ENCODE results near the gene MRPL48. TPM values are rescaled to one million over a fixed set of nuclear protein-coding genes. Genes with fewer than 3 reads are reported as not detected.
A peak's percentile ranks its signal among the peaks of the same experiment; 100 is the strongest.
"Not testable (repeated sequence)": the region's sequence is repeated elsewhere in the genome, so short reads cannot be mapped to it uniquely, and the experiment has no call there.

Gene MRPL48
- total RNA-seq, 4 donors from 2014 or later = 10.7 to 19.8 (median 12.3) TPM

- ATAC-seq (ENCODE audit: low FRiP score) (peak; percentile 34), DNase-seq (ENCODE audit: low spot score) (no peak)
- no peak for TF ChIP-seq CTCF (IDR thresholded peaks at IDR 0.05)
Observed at GRCh38 chr11:73760135-73760678, 27.5 kb upstream of the MRPL48 start.

DNA sequence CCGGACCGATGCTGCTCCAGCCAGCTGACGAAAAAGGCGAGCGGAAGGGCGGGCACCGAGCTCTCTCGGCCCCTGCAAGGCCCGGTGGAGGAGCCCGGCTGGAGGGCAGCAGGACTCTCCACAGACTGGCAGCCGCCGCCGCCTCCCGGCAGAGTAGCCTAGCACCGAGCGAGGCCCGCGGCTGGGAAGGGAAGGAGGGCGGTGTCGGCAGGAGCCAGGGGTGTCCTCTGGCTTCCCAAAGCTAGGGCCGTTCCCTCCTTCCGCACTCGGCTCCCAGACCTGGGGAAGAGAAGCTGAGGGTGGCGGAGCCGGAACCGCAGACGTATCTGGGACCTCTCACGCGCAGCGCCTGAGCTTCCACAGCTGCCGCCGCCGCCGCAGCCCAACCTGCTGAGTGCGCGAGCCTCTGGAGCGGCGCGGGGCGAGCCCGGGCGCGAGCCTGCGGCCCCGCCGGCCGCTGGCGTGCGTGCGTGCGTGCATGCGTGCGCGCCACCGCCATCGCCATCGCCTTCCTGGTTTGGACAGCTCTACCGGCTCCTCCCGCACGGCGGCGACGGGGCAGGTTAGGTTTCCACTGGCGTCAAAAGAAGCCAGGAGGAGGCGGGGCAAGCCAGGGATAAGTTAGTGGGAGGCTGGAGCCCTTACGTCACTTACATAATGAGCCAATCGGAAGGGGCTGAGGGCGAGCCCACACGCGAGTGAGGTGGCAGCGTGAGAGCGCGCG, 26.8 kb upstream of the MRPL48 start, which contains the start of gene RAB6A:
RAB6A (minus strand) TSS at position 396 of the 724 bp plus-strand sequence. CDS start 439 bp downstream, outside the sequence.
- ATAC-seq (ENCODE audit: low FRiP score) (peak; percentile 99), DNase-seq (ENCODE audit: low spot score) (peak; percentile 95)
- TF ChIP-seq CTCF (IDR thresholded peaks at IDR 0.05) = no peak

GRCh38 chr11:73761403-73761945, 26.2 kb upstream of the MRPL48 start:
- ATAC-seq (ENCODE audit: low FRiP score) (peak; percentile 21), DNase-seq (ENCODE audit: low spot score) (no peak)
- no peak for TF ChIP-seq CTCF (IDR thresholded peaks at IDR 0.05)

- ATAC-seq (ENCODE audit: low FRiP score) (no peak), DNase-seq (ENCODE audit: low spot score) (no peak)
- no peak for TF ChIP-seq CTCF (IDR thresholded peaks at IDR 0.05)
Observed at GRCh38 chr11:73762732-73763131, 24.9 kb upstream of the MRPL48 start.

DNA sequence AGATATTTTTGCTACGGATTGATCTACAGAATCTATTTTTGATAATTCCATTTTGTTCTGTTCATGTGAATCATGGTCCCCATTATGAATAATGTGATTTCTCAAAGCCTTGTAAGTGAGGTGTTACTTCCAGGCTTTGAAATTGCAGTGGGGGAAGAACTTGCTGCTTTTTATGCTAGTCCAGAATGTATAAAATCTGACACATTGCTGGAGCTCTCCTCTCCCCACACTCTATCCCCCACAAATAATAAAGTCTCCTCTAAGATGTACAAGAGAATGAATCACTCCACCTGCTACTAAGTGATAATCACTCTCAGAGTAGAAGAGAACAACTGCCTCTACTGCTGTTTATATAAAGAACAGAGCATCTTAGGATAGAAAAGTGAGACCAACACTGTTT, 20.9 kb upstream of the MRPL48 start:
- no peak for TF ChIP-seq CTCF (IDR thresholded peaks at IDR 0.05)

DNA sequence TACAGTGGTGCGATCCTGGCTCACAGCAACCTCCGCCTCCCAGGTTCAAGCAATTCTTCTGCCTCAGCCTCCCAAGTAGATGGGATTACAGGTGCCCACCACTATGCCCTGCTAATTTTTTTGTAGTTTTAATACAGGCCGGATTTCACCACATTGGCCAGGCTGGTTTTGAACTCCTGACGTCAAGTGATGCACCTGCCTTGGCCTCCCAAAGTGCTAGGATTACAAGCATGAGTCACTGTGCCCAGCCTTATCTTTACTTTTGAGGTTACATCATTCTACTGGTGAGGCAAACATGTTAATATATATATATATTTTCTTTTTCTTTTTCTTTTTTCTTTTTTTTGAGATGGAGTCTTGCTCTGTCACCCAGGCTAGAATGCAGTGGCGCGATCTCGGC, 16.9 kb upstream of the MRPL48 start:
- not testable (repeated sequence) for ATAC-seq (ENCODE audit: low FRiP score)

More for the DNA sequence above, 20.9 kb upstream of the MRPL48 start:
- no peak for DNase-seq (ENCODE audit: low spot score)
- no peak for ATAC-seq (ENCODE audit: low FRiP score)

GRCh38 chr11:73779084-73779902, 8.4 kb upstream of the MRPL48 start:
- peak; percentile 100 for ATAC-seq (ENCODE audit: low FRiP score)
- peak; percentile 90 for DNase-seq (ENCODE audit: low spot score)
- no peak for TF ChIP-seq CTCF (IDR thresholded peaks at IDR 0.05)

More for the DNA sequence above, 16.9 kb upstream of the MRPL48 start:
- not testable (repeated sequence) for DNase-seq (ENCODE audit: low spot score)
